HUES48 (cell line): ENCODE measurements around the gene KIF3A.

Experiments
- H3K27ac ChIP-seq: one replicate; pipeline ENCODE4 v1.7.0; 2013; ENCODE audit warnings: low read depth, low read length, inconsistent platforms
- H3K27me3 ChIP-seq: 2 replicates; pipeline ENCODE4 v1.6.1; 2013; ENCODE audit warnings: mild to moderate bottlenecking, low read length; ENCODE audit not compliant: control insufficient read depth, insufficient read depth
- H3K36me3 ChIP-seq: 2 replicates; pipeline ENCODE4 v1.6.1; 2013; ENCODE audit warnings: low read length; ENCODE audit not compliant: control insufficient read depth, insufficient read depth
- H3K4me1 ChIP-seq: 2 replicates; pipeline ENCODE4 v1.6.1; 2013; ENCODE audit warnings: mild to moderate bottlenecking, low read length; ENCODE audit not compliant: control insufficient read depth, insufficient read depth
- H3K4me3 ChIP-seq: 2 replicates; pipeline ENCODE4 v1.5.1; 2013; ENCODE audit warnings: mild to moderate bottlenecking, low read depth, low read length
- H3K9ac ChIP-seq: 2 replicates; pipeline ENCODE4 v1.6.1; 2013; ENCODE audit warnings: mild to moderate bottlenecking, low read depth, low read length, moderate library complexity
- H3K9me3 ChIP-seq: 2 replicates; pipeline ENCODE4 v1.6.1; 2013; ENCODE audit warnings: low read length; ENCODE audit not compliant: control insufficient read depth, insufficient read depth

Gene KIF3A

GRCh38 chr5:132742158-132742557 is 4.8 kb upstream of the KIF3A start:
- Histone ChIP-seq H3K27me3 (peaks cover 19% of the 10 kb centered on the region), H3K9me3 (no peaks in the 10 kb centered on the region), H3K9ac (no peak overlapping the region), H3K36me3 (no peaks in the 10 kb centered on the region), H3K4me1 (no peaks in the 10 kb centered on the region), H3K27ac (no peak overlapping the region), H3K4me3 (no peak overlapping the region)

- H3K9ac ChIP-seq, result no peak overlapping the region
Observed at GRCh38 chr5:132739232-132739631, 1.9 kb upstream of the KIF3A start.

GRCh38 chr5:132737982-132738681 is 786 bp upstream of the KIF3A start:
- Histone ChIP-seq H3K27ac (no peak overlapping the region), H3K36me3 (peaks cover 4% of the 10 kb centered on the region; the same call in 1 of the 2 replicates), H3K27me3 (no peaks in the 10 kb centered on the region), H3K4me3 (peak overlapping the region; percentile 76), H3K4me1 (0 out of 2 replicates have a peak, but pooled peaks cover 4% of the 10 kb centered on the region), H3K9ac (no peak overlapping the region), H3K9me3 (no peaks in the 10 kb centered on the region)

More at GRCh38 chr5:132739232-132739631, 1.9 kb upstream of the KIF3A start:
- H3K4me1 ChIP-seq, result 0 out of 2 replicates have a peak, but pooled peaks cover 4% of the 10 kb centered on the region
- H3K9me3 ChIP-seq, result no peaks in the 10 kb centered on the region
- H3K36me3 ChIP-seq, result no peaks in the 10 kb centered on the region
- H3K4me3 ChIP-seq, result no peak overlapping the region
- H3K27me3 ChIP-seq, result no peaks in the 10 kb centered on the region
- H3K27ac ChIP-seq, result no peak overlapping the region

- H3K4me1 ChIP-seq, result 0 out of 2 replicates have a peak, but pooled peaks cover 4% of the 10 kb centered on the region
- no peaks in the 10 kb centered on the region for H3K9me3 ChIP-seq
- no peaks in the 10 kb centered on the region for H3K27me3 ChIP-seq
- H3K4me3 ChIP-seq, result no peak overlapping the region
- H3K9ac ChIP-seq, result no peak overlapping the region
- H3K36me3 ChIP-seq, result peaks cover 4% of the 10 kb centered on the region; the same call in 1 of the 2 replicates
- no peak overlapping the region for H3K27ac ChIP-seq
Observed at GRCh38 chr5:132734687-132735086, 2.7 kb downstream of the KIF3A start.

- H3K4me3 ChIP-seq, result no peak overlapping the region
- 0 out of 2 replicates have a peak, but pooled peaks cover 4% of the 10 kb centered on the region for H3K4me1 ChIP-seq
- H3K9me3 ChIP-seq, result no peaks in the 10 kb centered on the region
- H3K27ac ChIP-seq, result no peak overlapping the region
- peaks cover 4% of the 10 kb centered on the region; the same call in 1 of the 2 replicates for H3K36me3 ChIP-seq
- H3K27me3 ChIP-seq, result no peaks in the 10 kb centered on the region
- H3K9ac ChIP-seq, result no peak overlapping the region
Observed at GRCh38 chr5:132733499-132734148, 3.7 kb downstream of the KIF3A start.

- Histone ChIP-seq H3K4me3 (no peak overlapping the region), H3K27ac (no peak overlapping the region), H3K9me3 (no peaks in the 10 kb centered on the region), H3K4me1 (no peaks in the 10 kb centered on the region), H3K36me3 (peaks cover 4% of the 10 kb centered on the region; the same call in 1 of the 2 replicates), H3K27me3 (no peaks in the 10 kb centered on the region), H3K9ac (no peak overlapping the region)
Observed at GRCh38 chr5:132729896-132730295, 7.5 kb downstream of the KIF3A start.

GRCh38 chr5:132725745-132726144 is 11.6 kb downstream of the KIF3A start:
- H3K27me3 ChIP-seq, result no peaks in the 10 kb centered on the region
- H3K4me3 ChIP-seq, result no peak overlapping the region
- H3K9me3 ChIP-seq, result no peaks in the 10 kb centered on the region
- H3K4me1 ChIP-seq, result no peaks in the 10 kb centered on the region
- no peaks in the 10 kb centered on the region for H3K36me3 ChIP-seq
- H3K27ac ChIP-seq, result no peak overlapping the region
- H3K9ac ChIP-seq, result no peak overlapping the region

- Histone ChIP-seq H3K27ac (no peak overlapping the region), H3K36me3 (no peaks in the 10 kb centered on the region; the same call in 1 of the 2 replicates), H3K4me1 (no peaks in the 10 kb centered on the region), H3K9me3 (no peaks in the 10 kb centered on the region), H3K9ac (no peak overlapping the region), H3K27me3 (no peaks in the 10 kb centered on the region), H3K4me3 (no peak overlapping the region)
Observed at GRCh38 chr5:132718544-132719312, 18.6 kb downstream of the KIF3A start.

GRCh38 chr5:132714456-132715307 is 22.7 kb downstream of the KIF3A start:
- no peaks in the 10 kb centered on the region for H3K27me3 ChIP-seq
- no peak overlapping the region for H3K9ac ChIP-seq
- no peaks in the 10 kb centered on the region for H3K4me1 ChIP-seq
- H3K4me3 ChIP-seq, result no peak overlapping the region
- no peak overlapping the region for H3K27ac ChIP-seq
- no peaks in the 10 kb centered on the region; the same call in 1 of the 2 replicates for H3K36me3 ChIP-seq
- H3K9me3 ChIP-seq, result no peaks in the 10 kb centered on the region

GRCh38 chr5:132708645-132709044 is 28.7 kb downstream of the KIF3A start:
- no peaks in the 10 kb centered on the region for H3K36me3 ChIP-seq
- H3K4me3 ChIP-seq, result no peak overlapping the region
- no peaks in the 10 kb centered on the region for H3K9me3 ChIP-seq
- H3K27me3 ChIP-seq, result no peaks in the 10 kb centered on the region
- H3K4me1 ChIP-seq, result no peaks in the 10 kb centered on the region
- no peak overlapping the region for H3K9ac ChIP-seq
- H3K27ac ChIP-seq, result no peak overlapping the region
